Fibroblast of villous mesenchyme (primary cell): ENCODE results near the gene PCDHGA12. TPM values are rescaled to one million over a fixed set of nuclear protein-coding genes. Genes with fewer than 3 reads are reported as not detected.
A peak's percentile ranks its signal among the peaks of the same experiment; 100 is the strongest.

Experiments used
- DNase-seq: peaks from one replicate; pipeline ENCODE4 v3.0.0-alpha.2; 2010; ENCODE audit warnings: low read depth
- H3K4me3 ChIP-seq: 2 replicates; pipeline ENCODE4 v1.5.1; 2011; ENCODE audit warnings: low read depth, mild to moderate bottlenecking, low read length
- total RNA-seq: library from RNA; depleted of rRNA; stranded (reverse); fragments of >200 nt; gene quantifications from 2 replicates; pipeline ENCODE4 v1.2.3, GENCODE V29; 2012
- TF ChIP-seq, protein P1 (sequence below): IDR thresholded peaks from 2 replicates; pipeline ENCODE4 v1.5.1; 2012; ENCODE audit warnings: low read depth, mild to moderate bottlenecking, low read length; ENCODE audit not compliant: insufficient read depth

The PCDHGA12 gene
- total RNA-seq, 1 donor = 15.5 TPM

GRCh38 chr5:141434006-141434405 lies 3.7 kb downstream of the PCDHGA12 start:
- H3K4me3 ChIP-seq = no peak overlapping the region
- peak; percentile 15 for DNase-seq
- TF ChIP-seq, protein P1, sequence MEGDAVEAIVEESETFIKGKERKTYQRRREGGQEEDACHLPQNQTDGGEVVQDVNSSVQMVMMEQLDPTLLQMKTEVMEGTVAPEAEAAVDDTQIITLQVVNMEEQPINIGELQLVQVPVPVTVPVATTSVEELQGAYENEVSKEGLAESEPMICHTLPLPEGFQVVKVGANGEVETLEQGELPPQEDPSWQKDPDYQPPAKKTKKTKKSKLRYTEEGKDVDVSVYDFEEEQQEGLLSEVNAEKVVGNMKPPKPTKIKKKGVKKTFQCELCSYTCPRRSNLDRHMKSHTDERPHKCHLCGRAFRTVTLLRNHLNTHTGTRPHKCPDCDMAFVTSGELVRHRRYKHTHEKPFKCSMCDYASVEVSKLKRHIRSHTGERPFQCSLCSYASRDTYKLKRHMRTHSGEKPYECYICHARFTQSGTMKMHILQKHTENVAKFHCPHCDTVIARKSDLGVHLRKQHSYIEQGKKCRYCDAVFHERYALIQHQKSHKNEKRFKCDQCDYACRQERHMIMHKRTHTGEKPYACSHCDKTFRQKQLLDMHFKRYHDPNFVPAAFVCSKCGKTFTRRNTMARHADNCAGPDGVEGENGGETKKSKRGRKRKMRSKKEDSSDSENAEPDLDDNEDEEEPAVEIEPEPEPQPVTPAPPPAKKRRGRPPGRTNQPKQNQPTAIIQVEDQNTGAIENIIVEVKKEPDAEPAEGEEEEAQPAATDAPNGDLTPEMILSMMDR = no peak

DNA sequence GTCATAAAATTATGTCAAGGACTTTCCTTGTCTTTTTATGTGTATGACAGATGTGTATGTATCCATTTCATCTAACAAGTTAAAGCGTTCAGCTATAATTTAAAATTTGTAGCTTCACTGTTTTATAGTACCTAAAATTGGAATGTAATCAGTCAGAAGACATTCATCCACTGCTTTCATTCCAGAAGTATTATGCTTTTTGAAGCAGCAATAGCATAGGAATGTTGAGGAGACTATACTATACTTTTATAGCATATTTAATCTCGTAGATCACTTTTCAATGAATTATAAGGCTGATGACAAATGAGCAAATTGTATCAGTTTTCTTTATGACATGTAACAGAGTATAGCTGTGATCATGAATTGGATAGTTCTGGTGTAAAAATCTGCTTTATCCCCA lies 6.9 kb downstream of the PCDHGA12 start:
- no peak overlapping the region for H3K4me3 ChIP-seq
- TF ChIP-seq, protein P1 = no peak
- DNase-seq = no peak

DNA sequence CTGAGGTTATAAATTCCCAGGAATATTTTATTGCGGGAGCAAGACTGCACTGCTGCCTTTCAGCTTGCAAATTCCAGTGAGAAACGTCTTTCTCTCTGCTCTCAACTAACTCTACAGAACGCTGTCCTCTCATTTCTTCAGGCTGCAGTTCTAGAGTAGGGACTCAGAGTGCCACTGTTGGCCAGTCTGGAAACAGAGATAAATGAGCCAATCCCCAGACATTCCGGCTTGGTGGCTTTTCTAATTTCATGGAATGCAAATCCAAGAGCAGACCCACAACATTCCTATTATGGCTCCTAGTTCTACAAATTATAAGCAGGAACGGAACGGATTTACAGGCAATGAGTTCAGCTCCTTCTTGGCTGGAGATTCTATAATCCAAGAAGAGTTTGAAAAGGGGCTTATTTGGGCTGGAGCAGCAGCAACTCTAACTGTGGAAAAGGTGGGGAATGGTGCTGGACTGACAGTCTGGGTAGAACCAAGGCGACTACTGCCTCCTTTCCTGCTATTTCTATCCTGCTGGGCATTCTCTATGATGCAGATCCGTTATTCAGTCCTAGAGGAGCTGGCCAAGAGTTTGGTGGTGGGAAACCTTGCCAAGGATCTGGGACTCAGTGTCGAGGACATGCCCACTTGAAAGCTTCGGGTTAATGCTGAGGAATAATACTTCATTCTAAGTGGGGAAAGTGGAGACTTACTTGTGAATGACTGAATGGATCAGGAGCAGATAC lies 9.3 kb downstream of the PCDHGA12 start:
- TF ChIP-seq, protein P1 = peak; percentile 8
- H3K4me3 ChIP-seq = no peak overlapping the region
- no peak for DNase-seq

DNA sequence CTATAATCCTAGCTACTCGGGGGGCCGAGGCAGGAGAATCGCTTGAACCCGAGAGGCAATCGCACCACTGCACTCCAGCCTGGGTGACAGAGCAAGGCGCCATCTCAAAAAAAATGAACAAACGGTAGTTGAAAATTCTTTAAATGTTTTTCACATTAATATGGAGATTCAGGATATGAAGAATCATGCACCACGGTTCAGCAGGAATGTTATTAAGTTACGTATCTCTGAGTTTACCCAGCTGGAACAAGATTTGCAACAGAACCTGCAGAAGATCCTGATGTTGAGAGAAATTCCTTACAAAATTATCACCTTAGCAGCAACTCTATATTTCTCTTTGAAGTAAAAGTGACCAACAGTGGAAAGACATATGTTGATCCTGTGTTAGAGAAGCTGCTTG lies 10.0 kb downstream of the PCDHGA12 start:
- DNase-seq = no peak
- TF ChIP-seq, protein P1 = no peak

DNA sequence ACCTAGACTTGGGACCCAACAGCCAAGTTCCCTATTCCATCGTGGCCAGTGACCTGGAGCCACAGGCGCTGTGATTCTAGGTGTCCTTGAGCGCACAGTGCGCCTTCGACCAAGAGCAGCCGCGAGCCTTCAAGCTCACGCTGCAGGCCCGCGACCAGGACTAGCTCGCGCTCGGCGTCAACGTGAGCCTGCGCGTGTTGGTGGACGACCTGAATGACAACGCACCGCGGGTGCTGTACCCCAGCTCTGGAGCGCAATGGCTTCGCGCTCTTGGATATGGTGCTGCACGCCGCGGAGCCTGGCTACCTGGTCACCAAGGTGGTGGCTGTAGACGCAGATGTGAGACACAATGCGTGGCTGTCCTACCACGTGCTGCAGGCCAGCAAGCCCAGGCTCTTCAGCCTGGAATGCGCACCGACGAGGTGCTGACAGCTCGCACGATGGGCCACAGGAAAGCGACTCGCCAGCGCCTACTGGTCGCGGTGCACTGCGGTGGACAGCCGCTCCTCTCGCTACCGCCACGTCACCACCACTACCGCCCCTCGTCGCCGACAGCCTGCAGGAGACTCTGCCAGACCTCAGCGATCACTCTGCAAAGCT lies 11.4 kb downstream of the PCDHGA12 start:
- H3K4me3 ChIP-seq = no peak overlapping the region
- TF ChIP-seq, protein P1 = no peak
- DNase-seq = no peak

More for the DNA sequence above, 10.0 kb downstream of the PCDHGA12 start:
- no peak overlapping the region for H3K4me3 ChIP-seq

GRCh38 chr5:141465351-141465750 lies 35.0 kb downstream of the PCDHGA12 start:
- TF ChIP-seq, protein P1 = no peak
- H3K4me3 ChIP-seq = no peak overlapping the region
- peak; percentile 45 for DNase-seq
